K562 (cell line): ENCODE data around the gene TOMM5. TPM values are rescaled to one million over a fixed set of nuclear protein-coding genes. Genes with fewer than 3 reads are reported as not detected.

ENCODE experiments used
- ATAC-seq: fragments of 200-7000 bp; cut with Tn5 transposase; 3 replicates; pipeline ENCODE4 v1.9.1; 2020; ENCODE audit warnings: moderate library complexity
- BruUV-seq: library from RNA; stranded (reverse); fragments of 400-500 nt; replicated peaks from 2 replicates; lab custom pipeline; 2021; lab: Mats Ljungman, UMichigan
- CTCF ChIA-PET: fragments of 300-600 bp; formaldehyde crosslinking; extraction: SDS; loops from one replicate; lab custom pipeline; 2021; ENCODE audit warnings: low intra/inter-chr PET ratio; lab: Yijun Ruan, JAX
- POLR2A ChIA-PET: fragments of 300-600, 350-650 bp; sonication (Branson Sonifier 250); formaldehyde crosslinking; extraction: SDS; loops from one replicate; lab custom pipeline; 2021; ENCODE audit warnings: antibody characterized with exemption, inconsistent platforms; lab: Yijun Ruan, JAX
- DNase-seq, 4 experiments: peaks; one replicate each; pipeline versions ENCODE4 v3.0.0 to v3.0.0-alpha.2; 2011 to 2018; ENCODE audit warnings: low spot score in 3 of 4, mixed read lengths in 3 of 4; ENCODE audit errors: extremely low read depth in 1 of 4
- FAIRE-seq: peaks from 2 replicates; lab custom pipeline; 2011; peaks lifted over from hg19 to GRCh38; lab: Jason Lieb, UNC
- H2AFZ ChIP-seq: 2 replicates; pipeline ENCODE4 v1.6.0; 2011; ENCODE audit warnings: low read depth, low read length, control low read depth, inconsistent platforms
- H3K27ac ChIP-seq: fragments of 200-600 bp; 3 replicates; pipeline ENCODE4 v1.8.0; 2011; ENCODE audit warnings: low read depth, mild to moderate bottlenecking, control low read depth, inconsistent platforms, low read length, moderate library complexity, mixed read lengths; ENCODE audit errors: extremely low read depth
- H3K27me3 ChIP-seq, 2 experiments: fragments of 300-600 bp in 1 of 2; 2 replicates in 1 of 2; 3 replicates in 1 of 2; pipeline versions ENCODE4 v1.6.0 to v1.8.0; 2011; ENCODE audit warnings: inconsistent platforms in 2 of 2, low read length in 2 of 2, mild to moderate bottlenecking in 1 of 2, mixed read lengths in 1 of 2, moderate library complexity in 1 of 2; ENCODE audit not compliant: control insufficient read depth in 2 of 2, insufficient read depth in 2 of 2
- H3K36me3 ChIP-seq: fragments of 300-600 bp; 3 replicates; pipeline ENCODE4 v1.8.0; 2011; ENCODE audit warnings: mild to moderate bottlenecking, low read length, inconsistent platforms; ENCODE audit not compliant: control insufficient read depth, insufficient read depth
- H3K4me1 ChIP-seq, 2 experiments: fragments of 200-600 bp in 1 of 2; replicated peaks in 1 of 2; 2 replicates in 1 of 2; 3 replicates in 1 of 2; pipeline versions ENCODE4 v1.5.1 to v1.8.0; 2011; ENCODE audit warnings: inconsistent platforms in 2 of 2, low read length in 2 of 2, mild to moderate bottlenecking in 1 of 2, mixed read lengths in 1 of 2, moderate library complexity in 1 of 2; ENCODE audit not compliant: control insufficient read depth in 2 of 2, insufficient read depth in 2 of 2
- H3K4me2 ChIP-seq: 2 replicates; pipeline ENCODE4 v1.6.1; 2011; ENCODE audit warnings: low read length, control low read depth, inconsistent platforms, mixed read lengths; ENCODE audit not compliant: insufficient read depth
- H3K4me3 ChIP-seq: fragments of 200-600 bp; sonication (generic), shearing (Covaris generic); 2 replicates; pipeline ENCODE4 v1.5.1; 2016; ENCODE audit warnings: control low read depth, inconsistent platforms
- H3K79me2 ChIP-seq: fragments of 200-600 bp; 3 replicates; pipeline ENCODE4 v1.8.0; 2011; ENCODE audit warnings: low read length, inconsistent platforms; ENCODE audit not compliant: control insufficient read depth, insufficient read depth
- H3K9ac ChIP-seq, 2 experiments: 2 replicates each; pipeline versions ENCODE4 v1.6.0 to v1.6.1; 2011; ENCODE audit warnings: low read depth in 2 of 2, low read length in 2 of 2, control low read depth in 1 of 2, inconsistent platforms in 1 of 2, mild to moderate bottlenecking in 1 of 2, mixed read lengths in 1 of 2; ENCODE audit not compliant: insufficient read depth in 1 of 2
- H3K9me1 ChIP-seq: one replicate; pipeline ENCODE4 v1.6.0; 2011; ENCODE audit warnings: inconsistent platforms, mild to moderate bottlenecking, low read length, moderate library complexity; ENCODE audit not compliant: control insufficient read depth, insufficient read depth
- H3K9me3 ChIP-seq: replicated peaks from 2 replicates; pipeline ENCODE4 v1.5.1; 2011; ENCODE audit warnings: low read depth, low read length, inconsistent platforms; ENCODE audit not compliant: control insufficient read depth, insufficient read depth
- H4K20me1 ChIP-seq: replicated peaks from 2 replicates; pipeline ENCODE4 v1.6.1; 2011; ENCODE audit warnings: low read length, inconsistent platforms, mixed read lengths; ENCODE audit not compliant: control insufficient read depth, insufficient read depth
- EWSR1 ChIP-seq: fragments of 450-650 bp; IDR thresholded peaks from 2 replicates; pipeline ENCODE4 v1.6.1; 2018; ENCODE audit warnings: borderline replicate concordance, mild to moderate bottlenecking, low read depth, moderate library complexity; ENCODE audit not compliant: partially characterized antibody
- KAT2B ChIP-seq: IDR thresholded peaks from one replicate; pipeline ENCODE4 v1.6.1; 2012; ENCODE audit warnings: low read depth, mild to moderate bottlenecking, control low read depth, inconsistent platforms, low read length, moderate library complexity
- MBD2 ChIP-seq: sonication (generic); IDR thresholded peaks from 2 replicates; pipeline ENCODE4 v1.6.1; 2016; ENCODE audit warnings: low read depth, borderline replicate concordance
- WGBS: fragments of 100-300 bp; shearing (Covaris generic); methylation state at CpG from one replicate; pipeline ENCODE4 v1.1.6; 2016; ENCODE audit warnings: low coverage, mixed read lengths; ENCODE audit not compliant: insufficient coverage; ENCODE audit errors: missing lambda C conversion rate; 5-methylcytosine and 5-hydroxymethylcytosine counted together
- in situ Hi-C: fragments of 300-500 bp; cut with MboI; formaldehyde crosslinking; loops from 4 replicates; pipeline ENCODE4 v1.15.0; 2018; ENCODE audit warnings: inconsistent platforms, mixed read lengths
- intact Hi-C: fragments of 100-400 bp; cut with micrococcal nuclease; formaldehyde crosslinking; loops from 2 replicates; pipeline ENCODE4 v1.14.2; 2022
- polyA plus RNA-seq, 8 experiments: library from polyadenylated mRNA; depleted of rRNA in 4 of 8; stranded (reverse) in 5 of 8; unstranded in 3 of 8; fragments of >200 nt; fragmentation: Nextera tagmentation in 2 of 8; fragmentation: Illumina TruSeq in 1 of 8; extraction: Ambion mirVana in 2 of 8; extraction: Trizol in 1 of 8; gene quantifications; 2 replicates each; pipeline versions ENCODE4 v1.2.1 to v1.2.3, GENCODE V29; 2011 to 2014; ENCODE audit warnings: inconsistent platforms in 1 of 8, missing spikeins in 1 of 8
- total RNA-seq, 7 experiments: library from RNA; depleted of rRNA in 6 of 7; stranded (reverse); fragments of >200 nt in 6 of 7; fragmentation: Illumina TruSeq in 2 of 7; extraction: Trizol in 2 of 7; gene quantifications; 2 replicates each; pipeline versions ENCODE4 v1.2.1 to v1.2.3, GENCODE V29; 2011 to 2021; ENCODE audit warnings: low replicate concordance in 1 of 7
- TF ChIP-seq, protein P1 (sequence below): sonication (generic); formaldehyde crosslinking; IDR thresholded peaks from 2 replicates; pipeline ENCODE4 v1.8.0; 2022; ENCODE audit warnings: mild to moderate bottlenecking, missing genetic modification reagents
- TF ChIP-seq, protein P2 (sequence below): IDR thresholded peaks from 2 replicates; pipeline ENCODE4 v1.6.1; 2011; ENCODE audit warnings: borderline replicate concordance, low read depth, mild to moderate bottlenecking, moderate library complexity, low read length; ENCODE audit not compliant: insufficient read depth, poor library complexity, severe bottlenecking

TOMM5 gene
- total and polyA plus RNA-seq, 9 of the 15 experiments (the other 6 are each of a cell fraction or from before 2014, with no cell fraction given) = 262 to 1,742 (median 496) TPM

DNA sequence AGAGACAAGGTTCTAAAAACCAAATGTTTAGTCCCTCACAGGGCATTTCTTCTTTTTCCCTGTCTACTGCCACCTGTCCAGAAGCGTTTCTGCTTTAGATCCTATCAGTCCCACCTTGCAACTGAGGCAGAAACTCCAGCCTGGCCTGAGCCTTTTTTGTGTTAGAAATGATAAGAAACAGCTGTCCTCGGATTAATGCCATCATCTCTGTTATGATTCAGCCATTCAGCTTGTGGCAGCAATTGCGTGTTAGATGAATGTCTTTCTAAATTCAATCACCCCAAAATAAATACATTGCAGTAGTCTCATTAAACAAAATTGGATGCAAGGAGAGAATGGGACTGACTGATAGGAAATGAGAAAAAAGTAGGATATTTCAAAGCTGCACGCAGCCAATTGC lies 30.1 kb upstream of the TOMM5 start:
- POLR2A ChIA-PET = interaction anchor here (1.0 to 1.5 kb wide), 3 partner anchors 9 to 11 kb away, joined by 3 to 10 read pairs (median 5); no protein-coding TSS in a partner anchor
- no peak overlapping the region for H3K4me2 ChIP-seq
- H3K4me3 ChIP-seq = no peak overlapping the region
- H3K79me2 ChIP-seq = no peaks in the 10 kb centered on the region
- no peak overlapping the region for H3K9ac ChIP-seq
- H3K27me3 ChIP-seq = peaks cover 28 to 45% of the 10 kb centered on the region in 2 experiments
- TF ChIP-seq KAT2B (no peak), EWSR1 (no peak), MBD2 (no peak)
- TF ChIP-seq, protein P1, sequence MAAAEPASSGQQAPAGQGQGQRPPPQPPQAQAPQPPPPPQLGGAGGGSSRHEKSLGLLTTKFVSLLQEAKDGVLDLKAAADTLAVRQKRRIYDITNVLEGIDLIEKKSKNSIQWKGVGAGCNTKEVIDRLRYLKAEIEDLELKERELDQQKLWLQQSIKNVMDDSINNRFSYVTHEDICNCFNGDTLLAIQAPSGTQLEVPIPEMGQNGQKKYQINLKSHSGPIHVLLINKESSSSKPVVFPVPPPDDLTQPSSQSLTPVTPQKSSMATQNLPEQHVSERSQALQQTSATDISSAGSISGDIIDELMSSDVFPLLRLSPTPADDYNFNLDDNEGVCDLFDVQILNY (CRISPR knock-in tag) = no peak
- TF ChIP-seq, protein P2, sequence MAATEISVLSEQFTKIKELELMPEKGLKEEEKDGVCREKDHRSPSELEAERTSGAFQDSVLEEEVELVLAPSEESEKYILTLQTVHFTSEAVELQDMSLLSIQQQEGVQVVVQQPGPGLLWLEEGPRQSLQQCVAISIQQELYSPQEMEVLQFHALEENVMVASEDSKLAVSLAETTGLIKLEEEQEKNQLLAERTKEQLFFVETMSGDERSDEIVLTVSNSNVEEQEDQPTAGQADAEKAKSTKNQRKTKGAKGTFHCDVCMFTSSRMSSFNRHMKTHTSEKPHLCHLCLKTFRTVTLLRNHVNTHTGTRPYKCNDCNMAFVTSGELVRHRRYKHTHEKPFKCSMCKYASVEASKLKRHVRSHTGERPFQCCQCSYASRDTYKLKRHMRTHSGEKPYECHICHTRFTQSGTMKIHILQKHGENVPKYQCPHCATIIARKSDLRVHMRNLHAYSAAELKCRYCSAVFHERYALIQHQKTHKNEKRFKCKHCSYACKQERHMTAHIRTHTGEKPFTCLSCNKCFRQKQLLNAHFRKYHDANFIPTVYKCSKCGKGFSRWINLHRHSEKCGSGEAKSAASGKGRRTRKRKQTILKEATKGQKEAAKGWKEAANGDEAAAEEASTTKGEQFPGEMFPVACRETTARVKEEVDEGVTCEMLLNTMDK = no peak
- CTCF ChIA-PET = no interaction called here
- H3K9me1 ChIP-seq = no peaks in the 10 kb centered on the region
- no peak overlapping the region for H2AFZ ChIP-seq
- intact Hi-C loops (no loop called here), in situ Hi-C loops (no loop called here)
- no TSS peak for BruUV-seq
- no peaks in the 10 kb centered on the region; a peak in 1 of 5 replicates for H3K4me1 ChIP-seq
- no peak for FAIRE-seq
- H3K9me3 ChIP-seq = no peaks in the 10 kb centered on the region
- no peaks in the 10 kb centered on the region for H3K36me3 ChIP-seq
- H4K20me1 ChIP-seq = peaks cover 5% of the 10 kb centered on the region; the same call in 1 of the 2 replicates
- H3K27ac ChIP-seq = no peak overlapping the region
- no peak for DNase-seq
- no peak for ATAC-seq
- WGBS = 7% methylated on average over 4 of the region's 4 CpGs
